Bone marrow (tissue), 2 donors: ENCODE data around the gene MRPL21.
A peak's percentile ranks its signal among the peaks of the same experiment; 100 is the strongest.
"Not testable (repeated sequence)": the region's sequence is repeated elsewhere in the genome, so short reads cannot be mapped to it uniquely, and the experiment has no call there.

Source experiments
- DNase-seq, 2 donors: peaks; one replicate each; lab custom pipeline; 2025; lab: John Stamatoyannopoulos, UW

MRPL21 gene

DNA sequence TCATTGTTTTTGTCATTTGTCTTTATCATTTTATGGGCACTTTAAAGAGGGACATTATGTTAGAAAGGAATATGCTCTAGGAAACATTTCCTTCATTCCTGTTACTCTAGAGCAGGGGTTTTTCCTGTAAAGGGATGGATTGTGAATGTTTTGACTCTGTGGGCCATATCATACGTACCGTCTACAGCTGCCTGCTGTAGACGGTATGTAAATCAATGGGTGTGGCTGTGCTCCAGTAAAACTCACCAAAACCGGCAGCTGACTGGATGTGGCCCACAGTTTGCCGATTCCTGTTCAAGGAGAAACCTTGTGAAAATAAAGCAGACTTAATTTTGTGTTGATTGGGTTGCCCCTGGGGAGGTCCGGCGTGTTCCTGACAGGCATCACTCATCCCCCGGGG lies 7.3 kb upstream of the MRPL21 start:
- DNase-seq: no peak

DNA sequence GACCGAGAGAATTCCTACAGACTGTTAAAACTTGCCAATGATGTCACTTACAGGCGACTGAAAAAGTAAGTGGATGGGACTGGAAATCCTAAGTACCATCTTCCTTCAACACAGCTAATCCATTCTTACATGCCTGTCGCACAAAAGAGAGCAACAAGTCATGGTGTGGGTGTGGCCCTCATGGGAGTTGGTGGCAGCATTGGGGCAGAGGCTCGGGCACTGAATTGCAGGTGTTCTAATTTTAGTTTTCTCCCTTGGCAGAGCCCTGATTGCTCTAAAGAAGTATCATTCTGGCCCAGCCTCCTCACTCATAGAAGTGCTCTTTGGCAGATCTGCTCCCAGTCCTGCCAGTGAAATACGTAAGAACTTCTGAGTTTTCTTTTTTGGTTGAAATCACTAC lies 4.6 kb upstream of the MRPL21 start:
- no peak for DNase-seq

DNA sequence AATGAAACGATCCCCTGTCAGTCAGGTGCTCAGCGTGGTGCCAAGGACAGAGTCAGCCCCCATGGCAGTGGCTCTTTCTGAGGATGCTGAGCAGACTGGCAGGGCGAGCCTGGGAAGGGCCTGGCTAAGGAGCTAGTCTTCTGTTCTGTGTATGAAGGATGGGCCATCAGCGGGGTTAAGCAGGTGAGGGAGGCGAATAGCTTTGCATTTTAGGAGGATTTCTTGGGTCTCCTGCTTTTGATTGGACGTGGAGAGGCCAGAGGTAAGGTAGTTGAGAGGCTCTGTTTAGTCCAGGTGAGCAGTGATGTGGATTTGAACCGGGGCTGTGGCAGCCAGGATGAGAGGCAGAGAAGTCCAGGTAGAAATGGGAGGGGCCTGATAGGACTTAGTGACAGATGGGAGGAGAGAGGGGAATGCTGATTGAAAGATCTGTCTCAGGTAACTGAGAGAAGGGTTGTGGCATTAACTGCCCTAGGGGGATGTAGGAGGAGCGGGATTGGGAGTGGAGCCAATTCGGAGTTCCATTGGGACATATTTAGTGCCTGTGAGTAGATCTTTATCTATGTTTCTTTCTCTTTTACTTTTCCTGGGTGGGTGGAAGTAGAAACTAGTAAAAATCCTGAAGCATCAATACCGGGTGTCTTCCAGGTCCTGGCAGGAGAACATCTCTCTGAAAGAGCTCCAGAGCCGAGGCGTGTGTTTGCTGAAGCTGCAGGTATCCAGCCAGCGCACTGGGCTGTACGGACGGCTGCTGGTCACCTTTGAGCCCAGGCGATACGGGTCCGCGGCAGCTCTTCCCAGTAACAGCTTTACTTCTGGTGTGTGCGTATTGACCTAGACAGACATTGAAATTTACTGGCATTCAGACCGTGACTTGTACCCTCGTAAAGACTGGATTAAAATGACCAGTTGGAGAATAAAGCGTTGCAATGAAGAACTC lies 2.1 kb upstream of the MRPL21 start:
- no peak for DNase-seq

DNA sequence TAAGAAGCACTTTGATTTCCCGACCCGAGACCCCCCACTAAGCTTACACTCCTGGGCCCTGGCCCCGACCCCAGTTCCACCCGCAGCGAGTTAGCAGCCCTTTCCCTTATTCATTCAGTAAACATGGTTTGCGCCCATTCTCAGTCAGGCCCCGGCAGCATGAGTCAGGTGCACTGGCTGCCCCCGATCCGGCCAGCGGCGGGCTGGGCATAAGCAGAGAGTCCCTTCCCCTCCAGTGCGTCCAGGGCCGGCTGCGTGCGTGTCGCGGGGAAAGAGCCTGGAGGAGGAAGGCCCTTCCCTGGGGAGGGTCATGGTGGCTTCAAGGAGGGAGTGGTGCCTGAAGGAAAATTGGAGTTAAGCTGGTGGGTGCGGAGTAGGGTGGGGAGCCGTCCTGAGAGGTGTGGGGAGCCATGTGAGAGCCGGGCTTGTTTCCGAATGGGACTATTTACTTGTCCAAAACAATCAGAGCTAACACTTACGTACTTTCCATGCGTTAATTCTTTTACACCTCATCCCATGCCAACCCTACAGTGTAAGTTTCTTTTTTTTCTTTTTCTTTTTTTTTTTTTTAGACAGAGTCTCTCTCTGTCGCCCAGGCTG lies 716 bp upstream of the MRPL21 start:
- peak in 1 of 2 donors; percentile 44 for DNase-seq

- DNase-seq: no peak
These were observed 2.7 kb downstream of the MRPL21 start for GRCh38 chr11:68900835-68901381.

GRCh38 chr11:68897441-68897840 lies 6.2 kb downstream of the MRPL21 start:
- no peak for DNase-seq

DNA sequence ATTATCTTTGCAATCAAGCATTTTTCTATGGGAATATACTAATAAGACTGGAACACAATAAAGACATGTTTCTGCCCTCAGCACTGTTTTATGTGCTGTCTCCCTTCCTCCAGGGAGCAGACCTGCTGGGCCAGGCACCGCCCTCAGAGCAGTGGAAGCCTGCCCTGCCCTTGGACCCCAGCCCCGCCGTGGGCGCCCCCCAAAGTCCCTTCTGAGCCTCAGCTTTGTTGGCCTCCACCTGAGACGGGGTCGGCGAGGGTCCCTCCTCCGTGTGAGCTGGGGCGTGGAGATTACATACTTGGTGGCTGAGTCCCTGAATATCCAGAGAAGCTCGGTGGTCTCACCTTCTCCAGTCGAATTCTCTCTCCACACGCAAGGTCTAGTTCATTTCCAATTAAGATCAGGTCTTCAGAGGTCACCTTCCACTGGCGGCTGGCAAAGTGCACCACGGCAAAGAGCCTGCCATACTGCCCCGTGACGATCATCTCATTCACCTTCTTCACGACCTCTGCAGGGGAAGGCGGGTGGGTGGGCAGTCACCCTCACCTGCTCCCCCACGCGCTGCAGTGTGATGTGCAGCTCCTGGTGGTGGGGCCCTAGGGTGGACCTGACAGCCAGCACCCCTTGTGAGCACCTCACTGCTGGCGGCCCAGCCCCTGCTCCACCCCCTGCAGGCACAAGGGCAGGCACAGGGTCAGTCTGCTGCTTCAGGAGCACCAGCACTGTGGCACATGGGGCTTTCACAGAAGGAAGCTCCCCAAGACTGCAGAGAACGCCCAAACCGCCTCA lies 7.3 kb downstream of the MRPL21 start:
- DNase-seq: no peak

- no peak for DNase-seq
These were observed 10.3 kb downstream of the MRPL21 start for GRCh38 chr11:68893282-68893681.

GRCh38 chr11:68892576-68892975 lies 11.1 kb downstream of the MRPL21 start:
- DNase-seq: no peak

DNA sequence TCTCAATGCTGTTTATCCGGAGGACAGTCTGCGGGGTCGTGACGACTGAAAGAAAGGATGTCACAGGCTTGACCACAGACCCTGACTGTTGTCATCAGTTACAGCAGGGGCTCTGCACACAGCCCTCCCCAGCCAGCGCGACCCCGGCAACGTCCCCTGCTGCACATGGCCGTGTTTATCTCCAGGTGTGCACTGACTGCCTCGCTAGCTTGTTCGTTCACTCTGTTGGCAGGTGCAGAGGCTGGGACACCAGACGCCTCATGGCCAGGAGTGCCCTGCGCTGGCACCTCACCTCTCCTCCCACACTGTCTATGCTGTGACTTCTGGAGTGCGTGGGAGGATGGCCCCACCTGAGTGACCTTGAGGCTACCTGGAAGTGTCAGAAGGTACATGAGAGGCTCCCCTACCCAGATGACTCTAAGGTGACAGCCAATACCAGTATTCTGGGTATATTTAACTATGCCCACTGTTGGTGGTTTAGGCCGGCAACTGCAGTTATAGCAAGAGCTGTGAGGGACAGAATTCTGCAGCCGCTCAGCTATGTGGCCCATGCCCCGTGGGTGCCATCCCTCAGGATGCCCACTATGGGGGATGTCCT lies 12.2 kb downstream of the MRPL21 start:
- DNase-seq: no peak

GRCh38 chr11:68890490-68891231 lies 13.0 kb downstream of the MRPL21 start:
- peak in 1 of 2 donors; percentile 76 for DNase-seq

- DNase-seq: no peak
These were observed 13.6 kb downstream of the MRPL21 start for GRCh38 chr11:68889948-68890446.

GRCh38 chr11:68884827-68885226 lies 18.8 kb downstream of the MRPL21 start:
- DNase-seq: not testable (repeated sequence)

DNA sequence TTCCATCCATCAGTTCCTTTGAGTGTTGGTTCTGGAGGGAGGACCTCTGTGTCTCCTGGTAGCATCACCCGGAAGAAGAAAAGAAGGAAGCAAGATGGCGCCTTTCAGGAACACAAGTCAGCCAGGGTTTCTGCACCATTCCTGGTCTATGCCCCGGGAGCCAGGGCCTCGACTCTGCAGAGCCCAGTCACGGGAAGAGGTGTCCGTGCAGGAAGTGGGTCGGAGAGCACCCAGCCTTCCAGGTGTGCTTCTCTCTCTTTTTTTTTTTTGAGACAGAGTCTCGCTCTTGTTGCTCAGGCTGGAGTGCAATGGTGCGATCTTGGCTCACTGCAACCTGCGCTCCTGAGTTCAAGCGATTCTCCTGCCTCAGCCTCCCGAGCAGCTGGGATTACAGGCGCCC lies 21.2 kb downstream of the MRPL21 start:
- no peak for DNase-seq

- no peak for DNase-seq
These were observed 22.3 kb downstream of the MRPL21 start for GRCh38 chr11:68881320-68881719.

DNA sequence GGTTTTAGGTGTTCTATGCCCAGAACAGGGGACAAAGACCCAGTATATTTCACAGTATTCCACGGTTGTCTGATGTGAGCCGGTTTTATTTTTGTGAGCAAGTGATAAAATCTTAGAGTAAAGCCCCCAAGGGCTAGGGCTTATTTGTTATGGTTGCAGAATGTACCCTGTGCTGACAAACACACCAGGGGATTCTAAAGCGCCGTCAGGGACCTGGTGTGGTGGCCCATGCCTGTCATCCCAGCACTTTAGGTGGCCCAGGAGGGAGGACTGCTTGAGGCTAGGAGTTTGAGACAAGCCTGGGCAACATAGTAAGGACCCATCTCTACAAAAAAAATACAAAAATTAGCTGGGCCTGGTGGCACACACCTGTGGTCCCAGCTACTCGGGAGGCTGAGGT lies 22.8 kb downstream of the MRPL21 start:
- DNase-seq: no peak

DNA sequence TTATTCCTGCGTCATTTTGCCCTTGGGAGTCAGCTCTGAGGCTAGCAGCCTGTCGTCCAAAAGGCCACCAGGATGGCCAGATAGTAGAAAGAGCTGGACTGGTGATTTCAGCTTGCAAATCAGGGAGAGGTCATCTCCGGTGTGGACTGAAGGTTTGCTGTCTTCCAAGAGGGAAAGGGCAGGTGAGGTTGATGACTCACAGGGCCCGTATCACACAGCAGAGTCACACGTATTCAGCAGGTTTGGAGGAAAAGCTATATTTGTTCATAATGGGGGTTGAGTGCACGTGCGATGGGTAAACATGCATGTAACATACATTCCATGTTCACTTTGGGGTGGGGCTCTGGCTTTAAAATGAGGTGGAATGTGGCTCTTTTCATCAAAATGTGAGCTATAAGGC lies 25.6 kb downstream of the MRPL21 start:
- no peak for DNase-seq

- DNase-seq: no peak
These were observed 31.2 kb downstream of the MRPL21 start for GRCh38 chr11:68872216-68873003.

DNA sequence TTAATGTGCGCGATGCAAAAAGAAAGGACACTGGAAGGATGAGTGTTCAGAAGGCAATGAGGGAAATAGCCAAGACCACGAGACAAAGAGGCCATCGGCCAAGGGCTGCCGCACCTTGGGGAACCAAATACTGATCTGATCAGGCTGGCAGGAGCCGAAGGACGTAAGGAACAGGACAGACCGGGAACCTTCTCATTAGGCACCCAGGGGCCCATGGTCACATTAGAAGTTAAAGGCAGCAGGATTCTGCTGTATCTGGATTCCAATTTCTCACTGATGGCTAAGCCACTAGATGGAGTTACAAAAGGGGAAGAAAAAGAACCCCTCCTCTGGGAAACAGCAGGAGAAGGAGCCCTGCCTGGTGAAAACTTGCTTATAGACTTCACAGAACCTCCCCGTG lies 33.2 kb downstream of the MRPL21 start:
- no peak for DNase-seq

DNA sequence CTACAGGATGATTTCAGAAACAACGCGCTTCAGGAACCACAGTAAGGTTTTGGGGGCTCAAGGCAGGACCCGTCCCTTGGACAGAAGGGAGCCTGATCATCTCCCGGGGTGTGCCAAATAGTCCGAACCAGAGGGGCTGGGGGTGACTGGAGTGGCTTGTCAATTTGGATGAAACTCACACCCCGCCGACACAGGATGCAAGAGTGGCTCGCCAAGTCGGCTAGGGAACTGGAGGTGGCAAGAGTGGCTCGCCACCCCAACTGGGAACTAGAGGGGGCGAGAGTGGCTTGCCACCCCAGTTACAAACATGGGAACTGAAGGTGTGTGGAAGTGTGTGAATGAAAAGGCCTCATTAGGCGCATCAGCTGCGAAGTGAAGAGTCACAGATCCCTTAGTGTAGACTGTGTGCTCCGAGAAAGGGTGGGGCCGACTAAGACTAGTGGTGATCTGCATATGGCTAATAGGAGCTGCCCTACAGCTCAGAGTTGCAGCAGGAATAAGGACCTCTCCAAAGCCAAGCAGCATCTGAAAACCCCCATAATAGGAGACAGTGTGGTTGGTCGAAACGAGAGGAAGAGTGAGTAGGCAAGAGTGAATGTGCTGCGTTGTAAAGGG lies 35.3 kb downstream of the MRPL21 start:
- DNase-seq: no peak
